HCT116 (cell line): ENCODE measurements around the gene TTC27. TPM values are rescaled to one million over a fixed set of nuclear protein-coding genes. Genes with fewer than 3 reads are reported as not detected.

Experiments used
- ATAC-seq: fragments of 200-7000 bp; cut with Tn5 transposase; 2 replicates; pipeline ENCODE4 v1.9.1; 2020; ENCODE audit warnings: mild to moderate bottlenecking, moderate library complexity
- BruUV-seq: library from RNA; stranded (reverse); fragments of 400-500 nt; replicated peaks from 2 replicates; lab custom pipeline; 2021; lab: Mats Ljungman, UMichigan
- CTCF ChIA-PET: fragments of 300-600 bp; sonication (Branson Sonifier 250); formaldehyde crosslinking; loops from one replicate; lab custom pipeline; 2021; ENCODE audit warnings: antibody characterized with exemption; lab: Charles Lee
- POLR2A ChIA-PET: fragments of 300-600, 350-600 bp; sonication (Branson Sonifier 250); formaldehyde crosslinking; loops from one replicate; lab custom pipeline; 2021; ENCODE audit warnings: antibody characterized with exemption; lab: Charles Lee
- RAD21 ChIA-PET, 2 experiments: fragments of 300-600 bp; sonication (Branson Sonifier 250); formaldehyde crosslinking; loops; one replicate each; lab custom pipeline; 2023; ENCODE audit warnings: low total read pairs in 2 of 2; ENCODE audit not compliant: uncharacterized antibody in 2 of 2, unreplicated experiment in 2 of 2, low non-redundant PET in 1 of 2; lab: Charles Lee
- DNase-seq: peaks from one replicate; pipeline ENCODE4 v3.0.0-alpha.2; 2010; ENCODE audit warnings: low read depth, low spot score
- H2AFZ ChIP-seq: fragments of 200-600 bp; shearing (Covaris generic), sonication (generic); 2 replicates; pipeline ENCODE4 v1.6.1; 2017; ENCODE audit warnings: low read depth, mixed run types, mixed read lengths, antibody characterized with exemption, low read length; ENCODE audit not compliant: poor library complexity, severe bottlenecking
- H3K27ac ChIP-seq: 2 replicates; pipeline ENCODE4 v1.5.1; 2012; ENCODE audit warnings: low read depth, low read length
- H3K27me3 ChIP-seq: fragments of 200-600 bp; sonication (generic); 2 replicates; pipeline ENCODE4 v1.6.1; 2016; ENCODE audit warnings: mixed run types, low read length, mixed read lengths; ENCODE audit not compliant: insufficient read depth
- H3K36me3 ChIP-seq, 2 experiments: fragments of 200-500 bp in 1 of 2; fragments of 200-600 bp in 1 of 2; sonication (Bioruptor generic) in 1 of 2; sonication (generic) in 1 of 2; 2 replicates each; pipeline versions ENCODE4 v1.5.1 to v1.6.1; 2014 to 2016; ENCODE audit warnings: low read length in 2 of 2, inconsistent platforms in 1 of 2, mixed read lengths in 1 of 2, mixed run types in 1 of 2; ENCODE audit not compliant: insufficient read depth in 2 of 2, control insufficient read depth in 1 of 2
- H3K4me1 ChIP-seq, 2 experiments: fragments of 200-600 bp in 1 of 2; sonication (generic) in 1 of 2; 2 replicates each; pipeline versions ENCODE4 v1.5.1 to v1.6.1; 2012 to 2017; ENCODE audit warnings: low read length in 2 of 2, inconsistent platforms in 1 of 2, mild to moderate bottlenecking in 1 of 2, mixed read lengths in 1 of 2, mixed run types in 1 of 2, moderate library complexity in 1 of 2; ENCODE audit not compliant: insufficient read depth in 2 of 2, control insufficient read depth in 1 of 2
- H3K4me2 ChIP-seq: fragments of 200-600 bp; sonication (generic); 2 replicates; pipeline ENCODE4 v1.6.1; 2017; ENCODE audit warnings: mixed run types, low read length, mixed read lengths
- H3K4me3 ChIP-seq, 2 experiments: fragments of 200-600 bp in 1 of 2; sonication (generic) in 1 of 2; replicated peaks in 1 of 2; 2 replicates each; pipeline ENCODE4 v1.5.1; 2011 to 2016; ENCODE audit warnings: low read length in 2 of 2, control low read depth in 1 of 2, low read depth in 1 of 2, mild to moderate bottlenecking in 1 of 2, mixed read lengths in 1 of 2, mixed run types in 1 of 2
- H3K79me2 ChIP-seq: fragments of 200-600 bp; sonication (generic); 2 replicates; pipeline ENCODE4 v1.6.1; 2017; ENCODE audit warnings: mild to moderate bottlenecking, mixed run types, low read length, moderate library complexity, mixed read lengths; ENCODE audit not compliant: insufficient read depth
- H3K9ac ChIP-seq: fragments of 200-600 bp; sonication (generic); 2 replicates; pipeline ENCODE4 v1.6.1; 2016; ENCODE audit warnings: low read length, mixed read lengths
- H3K9me2 ChIP-seq: fragments of 200-600 bp; sonication (generic), shearing (Covaris generic); 2 replicates; pipeline ENCODE4 v1.6.1; 2017; ENCODE audit warnings: mixed run types, mild to moderate bottlenecking, moderate library complexity; ENCODE audit not compliant: insufficient read depth
- H3K9me3 ChIP-seq, 2 experiments: fragments of 200-500 bp in 1 of 2; fragments of 200-600 bp in 1 of 2; sonication (Bioruptor generic) in 1 of 2; sonication (generic) in 1 of 2; 2 replicates each; pipeline ENCODE4 v1.6.1; 2014 to 2017; ENCODE audit warnings: low read length in 2 of 2, mixed read lengths in 2 of 2, inconsistent platforms in 1 of 2, low read depth in 1 of 2, mild to moderate bottlenecking in 1 of 2, mixed run types in 1 of 2, moderate library complexity in 1 of 2; ENCODE audit not compliant: control insufficient read depth in 1 of 2, insufficient read depth in 1 of 2
- H4K20me1 ChIP-seq: fragments of 200-600 bp; sonication (generic), shearing (Covaris generic); 2 replicates; pipeline ENCODE4 v1.6.1; 2017; ENCODE audit warnings: mixed run types, mild to moderate bottlenecking, moderate library complexity; ENCODE audit not compliant: insufficient read depth
- CEBPB ChIP-seq: IDR thresholded peaks from 2 replicates; pipeline ENCODE4 v1.6.1; 2012; ENCODE audit warnings: low read depth
- EGR1 ChIP-seq: IDR thresholded peaks from 2 replicates; pipeline ENCODE4 v1.6.1; 2012; ENCODE audit warnings: low read depth
- ELF1 ChIP-seq: IDR thresholded peaks from 2 replicates; pipeline ENCODE4 v1.6.1; 2012; ENCODE audit warnings: low read depth, borderline replicate concordance
- EZH2phosphoT487 ChIP-seq: fragments of 200-600 bp; IDR thresholded peaks from 2 replicates; pipeline ENCODE4 v1.6.1; 2018; ENCODE audit warnings: antibody characterized with exemption, borderline replicate concordance
- FOSL1 ChIP-seq: IDR thresholded peaks from 2 replicates; pipeline ENCODE4 v1.6.1; 2012; ENCODE audit warnings: low read depth
- RAD21 ChIP-seq: IDR thresholded peaks from 2 replicates; pipeline ENCODE4 v1.6.1; 2012; ENCODE audit warnings: low read depth, mild to moderate bottlenecking
- SIN3A ChIP-seq: IDR thresholded peaks from 2 replicates; pipeline ENCODE4 v1.6.1; 2012; ENCODE audit warnings: low read depth
- SP1 ChIP-seq: IDR thresholded peaks from 2 replicates; pipeline ENCODE4 v1.6.1; 2012; ENCODE audit warnings: low read depth
- SRF ChIP-seq: IDR thresholded peaks from 2 replicates; pipeline ENCODE4 v1.6.1; 2012; ENCODE audit warnings: low read depth
- TCF7L2 ChIP-seq: IDR thresholded peaks from 2 replicates; pipeline ENCODE4 v1.7.0; 2011; ENCODE audit warnings: borderline replicate concordance, inconsistent platforms; ENCODE audit not compliant: insufficient read depth, insufficient read length; ENCODE audit errors: extremely low read depth
- ZFX ChIP-seq: fragments of 450-650 bp; IDR thresholded peaks from 2 replicates; pipeline ENCODE4 v1.6.1; 2017
- ZNF274 ChIP-seq: fragments of 200-500 bp; sonication (Bioruptor generic); IDR thresholded peaks from 2 replicates; pipeline ENCODE4 v1.6.1; 2014; ENCODE audit warnings: mild to moderate bottlenecking, low read depth, low read length, inconsistent platforms
- intact Hi-C: fragments of 100-400 bp; cut with micrococcal nuclease; formaldehyde crosslinking; loops from 2 replicates; pipeline ENCODE4 v1.10.0; 2022
- total RNA-seq: library from RNA; stranded (reverse); gene quantifications from one replicate; pipeline ENCODE4 v1.2.1, GENCODE V29; 2021; ENCODE audit not compliant: unreplicated experiment
- TF ChIP-seq, protein P1 (sequence below): IDR thresholded peaks from 2 replicates; pipeline ENCODE4 v1.6.1; 2012; ENCODE audit warnings: low read depth

Gene TTC27
- total RNA-seq, 1 experiment from 2014 or later: 24.4 TPM

DNA sequence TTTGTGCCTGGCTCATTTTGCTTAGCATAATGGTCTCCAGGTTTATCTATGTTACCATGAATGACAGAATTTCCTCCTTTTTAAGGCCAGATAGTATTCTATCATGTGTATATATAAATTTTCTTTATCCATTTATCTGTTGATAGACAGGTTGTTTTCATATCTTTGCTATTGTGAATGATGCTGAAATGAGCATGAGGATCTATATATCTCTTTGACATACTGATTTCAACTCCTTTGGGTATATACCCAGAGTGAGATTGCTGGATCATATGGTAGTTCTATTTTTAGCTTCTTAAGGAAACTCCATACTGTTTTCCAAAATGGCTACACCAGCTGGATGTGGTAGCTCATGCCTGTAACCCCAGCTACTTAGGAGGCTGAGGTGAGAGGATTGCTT is 232.5 kb downstream of the TTC27 start:
- CTCF ChIA-PET: no interaction called here
- no peaks in the 10 kb centered on the region for H3K4me1 ChIP-seq
- no peaks in the 10 kb centered on the region for H3K27me3 ChIP-seq
- no peak overlapping the region for H2AFZ ChIP-seq
- H3K79me2 ChIP-seq: no peaks in the 10 kb centered on the region
- H3K9me2 ChIP-seq: no peaks in the 10 kb centered on the region
- no peaks in the 10 kb centered on the region for H3K9me3 ChIP-seq
- TF ChIP-seq, protein P1, sequence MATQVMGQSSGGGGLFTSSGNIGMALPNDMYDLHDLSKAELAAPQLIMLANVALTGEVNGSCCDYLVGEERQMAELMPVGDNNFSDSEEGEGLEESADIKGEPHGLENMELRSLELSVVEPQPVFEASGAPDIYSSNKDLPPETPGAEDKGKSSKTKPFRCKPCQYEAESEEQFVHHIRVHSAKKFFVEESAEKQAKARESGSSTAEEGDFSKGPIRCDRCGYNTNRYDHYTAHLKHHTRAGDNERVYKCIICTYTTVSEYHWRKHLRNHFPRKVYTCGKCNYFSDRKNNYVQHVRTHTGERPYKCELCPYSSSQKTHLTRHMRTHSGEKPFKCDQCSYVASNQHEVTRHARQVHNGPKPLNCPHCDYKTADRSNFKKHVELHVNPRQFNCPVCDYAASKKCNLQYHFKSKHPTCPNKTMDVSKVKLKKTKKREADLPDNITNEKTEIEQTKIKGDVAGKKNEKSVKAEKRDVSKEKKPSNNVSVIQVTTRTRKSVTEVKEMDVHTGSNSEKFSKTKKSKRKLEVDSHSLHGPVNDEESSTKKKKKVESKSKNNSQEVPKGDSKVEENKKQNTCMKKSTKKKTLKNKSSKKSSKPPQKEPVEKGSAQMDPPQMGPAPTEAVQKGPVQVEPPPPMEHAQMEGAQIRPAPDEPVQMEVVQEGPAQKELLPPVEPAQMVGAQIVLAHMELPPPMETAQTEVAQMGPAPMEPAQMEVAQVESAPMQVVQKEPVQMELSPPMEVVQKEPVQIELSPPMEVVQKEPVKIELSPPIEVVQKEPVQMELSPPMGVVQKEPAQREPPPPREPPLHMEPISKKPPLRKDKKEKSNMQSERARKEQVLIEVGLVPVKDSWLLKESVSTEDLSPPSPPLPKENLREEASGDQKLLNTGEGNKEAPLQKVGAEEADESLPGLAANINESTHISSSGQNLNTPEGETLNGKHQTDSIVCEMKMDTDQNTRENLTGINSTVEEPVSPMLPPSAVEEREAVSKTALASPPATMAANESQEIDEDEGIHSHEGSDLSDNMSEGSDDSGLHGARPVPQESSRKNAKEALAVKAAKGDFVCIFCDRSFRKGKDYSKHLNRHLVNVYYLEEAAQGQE: no peak
- TF ChIP-seq SIN3A (no peak), TCF7L2 (no peak), ZFX (no peak), EZH2phosphoT487 (no peak), EGR1 (no peak), RAD21 (no peak), CEBPB (no peak), FOSL1 (no peak), ELF1 (no peak), SP1 (no peak), SRF (no peak), ZNF274 (no peak)
- no TSS peak for BruUV-seq
- intact Hi-C loops: no loop called here
- no peak overlapping the region for H3K4me3 ChIP-seq
- H3K9ac ChIP-seq: no peak overlapping the region
- ATAC-seq (no peak), DNase-seq (no peak)
- H3K4me2 ChIP-seq: no peak overlapping the region
- RAD21 ChIA-PET: no interaction called here
- H3K36me3 ChIP-seq: no peaks in the 10 kb centered on the region
- H4K20me1 ChIP-seq: no peaks in the 10 kb centered on the region
- no peak overlapping the region for H3K27ac ChIP-seq
- POLR2A ChIA-PET: no interaction called here
